NCI-H82 treated with DMSO at 0.1 percent for 48 hours (cell line): Measurements from ENCODE around the gene HEXIM1.
A peak's percentile ranks its signal among the peaks of the same experiment; 100 is the strongest.

Source experiments
- DNase-seq: peaks from one replicate; lab custom pipeline; 2025; ENCODE audit not compliant: unreplicated experiment; lab: John Stamatoyannopoulos, UW

HEXIM1 gene

GRCh38 chr17:45128989-45129388 is 19.3 kb upstream of the HEXIM1 start:
- no peak for DNase-seq

GRCh38 chr17:45129426-45129939 is 18.8 kb upstream of the HEXIM1 start:
- peak; percentile 86 for DNase-seq

- DNase-seq: no peak
Measured at GRCh38 chr17:45129940-45130680, 18.2 kb upstream of the HEXIM1 start.

GRCh38 chr17:45130681-45131615 is 17.3 kb upstream of the HEXIM1 start:
- no peak for DNase-seq

GRCh38 chr17:45131616-45132319 is 16.5 kb upstream of the HEXIM1 start:
- DNase-seq: no peak

- no peak for DNase-seq
Measured at GRCh38 chr17:45132320-45132571, 16.0 kb upstream of the HEXIM1 start, which contains the start of gene PLCD3. Gene PLCD3 (minus strand): TSS chr17:45132515. CDS start chr17:45132410, 105 bp downstream.

GRCh38 chr17:45132572-45133463 is 15.5 kb upstream of the HEXIM1 start:
- peak; percentile 54 for DNase-seq

GRCh38 chr17:45135192-45135977 is 12.9 kb upstream of the HEXIM1 start, which contains the start of gene ACBD4:
Gene ACBD4 (plus strand): TSS chr17:45135687. CDS start chr17:45136145, 458 bp downstream.
- peak; percentile 97 for DNase-seq

- DNase-seq: no peak
Measured at GRCh38 chr17:45135978-45136791, 12.1 kb upstream of the HEXIM1 start.

GRCh38 chr17:45136846-45137560 is 11.3 kb upstream of the HEXIM1 start:
- no peak for DNase-seq

- DNase-seq: no peak
Measured at GRCh38 chr17:45137561-45138305, 10.5 kb upstream of the HEXIM1 start.

GRCh38 chr17:45138911-45139532 is 9.3 kb upstream of the HEXIM1 start:
- DNase-seq: peak; percentile 60

GRCh38 chr17:45139533-45139920 is 8.7 kb upstream of the HEXIM1 start:
- no peak for DNase-seq

- no peak for DNase-seq
Measured at GRCh38 chr17:45143094-45143670, 5.1 kb upstream of the HEXIM1 start.

- no peak for DNase-seq
Measured at GRCh38 chr17:45143767-45144198, 4.5 kb upstream of the HEXIM1 start.
